ENCODE measurements around the gene COL4A6.

- TF ChIP-seq, protein P1, sequence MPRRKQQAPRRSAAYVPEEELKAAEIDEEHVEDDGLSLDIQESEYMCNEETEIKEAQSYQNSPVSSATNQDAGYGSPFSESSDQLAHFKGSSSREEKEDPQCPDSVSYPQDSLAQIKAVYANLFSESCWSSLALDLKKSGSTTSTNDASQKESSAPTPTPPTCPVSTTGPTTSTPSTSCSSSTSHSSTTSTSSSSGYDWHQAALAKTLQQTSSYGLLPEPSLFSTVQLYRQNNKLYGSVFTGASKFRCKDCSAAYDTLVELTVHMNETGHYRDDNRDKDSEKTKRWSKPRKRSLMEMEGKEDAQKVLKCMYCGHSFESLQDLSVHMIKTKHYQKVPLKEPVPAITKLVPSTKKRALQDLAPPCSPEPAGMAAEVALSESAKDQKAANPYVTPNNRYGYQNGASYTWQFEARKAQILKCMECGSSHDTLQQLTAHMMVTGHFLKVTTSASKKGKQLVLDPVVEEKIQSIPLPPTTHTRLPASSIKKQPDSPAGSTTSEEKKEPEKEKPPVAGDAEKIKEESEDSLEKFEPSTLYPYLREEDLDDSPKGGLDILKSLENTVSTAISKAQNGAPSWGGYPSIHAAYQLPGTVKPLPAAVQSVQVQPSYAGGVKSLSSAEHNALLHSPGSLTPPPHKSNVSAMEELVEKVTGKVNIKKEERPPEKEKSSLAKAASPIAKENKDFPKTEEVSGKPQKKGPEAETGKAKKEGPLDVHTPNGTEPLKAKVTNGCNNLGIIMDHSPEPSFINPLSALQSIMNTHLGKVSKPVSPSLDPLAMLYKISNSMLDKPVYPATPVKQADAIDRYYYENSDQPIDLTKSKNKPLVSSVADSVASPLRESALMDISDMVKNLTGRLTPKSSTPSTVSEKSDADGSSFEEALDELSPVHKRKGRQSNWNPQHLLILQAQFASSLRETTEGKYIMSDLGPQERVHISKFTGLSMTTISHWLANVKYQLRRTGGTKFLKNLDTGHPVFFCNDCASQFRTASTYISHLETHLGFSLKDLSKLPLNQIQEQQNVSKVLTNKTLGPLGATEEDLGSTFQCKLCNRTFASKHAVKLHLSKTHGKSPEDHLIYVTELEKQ (tag by site-specific recombination; IDR thresholded peaks at IDR 0.05; ENCODE audit: borderline replicate concordance) = no peak
- TF ChIP-seq CTCF (tag by site-specific recombination; IDR thresholded peaks at IDR 0.05) (no peak), ZNF791 (tag by site-specific recombination; IDR thresholded peaks at IDR 0.05) (no peak), GLI4 (tag by site-specific recombination; IDR thresholded peaks at IDR 0.05) (no peak), ZNF510 (tag by site-specific recombination; IDR thresholded peaks at IDR 0.05; ENCODE audit: insufficient replicate concordance) (no peak), SALL2 (tag by site-specific recombination; IDR thresholded peaks at IDR 0.05; ENCODE audit: borderline replicate concordance) (no peak), ZBTB8A (tag by site-specific recombination; IDR thresholded peaks at IDR 0.05) (no peak), ZNF146 (tag by site-specific recombination; IDR thresholded peaks at IDR 0.05) (no peak), ZNF776 (tag by site-specific recombination; IDR thresholded peaks at IDR 0.05; ENCODE audit: borderline replicate concordance) (no peak)
Measured at GRCh38 chrX:108309144-108309543, 129.1 kb downstream of the COL4A6 start.
